ENCODE measurements around the gene ARHGAP12.

- TF ChIP-seq RAD21 (conservative IDR thresholded peaks at IDR 0.05): no peak
- TF ChIP-seq EP300 (conservative IDR thresholded peaks at IDR 0.05; ENCODE audit: poor library complexity, severe bottlenecking): no peak
- no peak for TF ChIP-seq CTCF (IDR thresholded peaks at IDR 0.05; ENCODE audit: poor library complexity, severe bottlenecking)
- TF ChIP-seq REST (IDR thresholded peaks at IDR 0.05; ENCODE audit: borderline replicate concordance): no peak
- TF ChIP-seq POLR2AphosphoS5 (IDR thresholded peaks at IDR 0.05): no peak
- TF ChIP-seq SMC3 (conservative IDR thresholded peaks at IDR 0.05; ENCODE audit: poor library complexity): no peak
- TF ChIP-seq MXI1 (conservative IDR thresholded peaks at IDR 0.05; ENCODE audit: poor library complexity, severe bottlenecking): no peak
- no peak for TF ChIP-seq EZH2 (IDR thresholded peaks at IDR 0.05; ENCODE audit: borderline replicate concordance, insufficient read depth, low read length, poor library complexity, severe bottlenecking)
Observed at GRCh38 chr10:31765541-31765940, 163.1 kb downstream of the ARHGAP12 start.

All from neural cell (in vitro differentiated cells).